HS-5 (cell line): ENCODE measurements around the gene RPH3AL.
"Not testable (repeated sequence)": the region's sequence is repeated elsewhere in the genome, so short reads cannot be mapped to it uniquely, and the experiment has no call there.

Source experiments
- DNase-seq: peaks from one replicate; pipeline ENCODE4 v3.0.0-alpha.2; 2012; ENCODE audit warnings: low read depth

The RPH3AL gene

GRCh38 chr17:226108-227077 lies 126.2 kb downstream of the RPH3AL start:
- no peak for DNase-seq

DNA sequence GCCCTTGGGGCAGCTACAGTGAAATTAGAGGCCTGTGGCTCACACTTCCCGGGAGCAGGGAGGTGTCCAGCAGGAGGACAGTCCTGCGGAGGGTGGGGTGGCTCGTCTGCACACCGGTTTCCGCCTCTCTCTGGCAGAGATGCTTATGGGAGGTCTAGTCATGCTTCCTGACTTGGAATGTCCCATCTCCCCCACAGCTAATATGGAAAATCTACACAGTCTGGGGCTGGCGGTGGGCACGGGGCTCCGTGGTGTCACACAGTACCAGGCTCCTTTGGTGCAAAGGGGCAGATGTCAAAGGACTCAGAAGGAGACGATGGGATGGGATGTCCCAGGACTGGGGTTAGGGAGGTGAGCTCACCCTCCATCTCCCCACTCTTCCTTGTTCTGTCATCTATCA lies 127.1 kb downstream of the RPH3AL start:
- DNase-seq = no peak

DNA sequence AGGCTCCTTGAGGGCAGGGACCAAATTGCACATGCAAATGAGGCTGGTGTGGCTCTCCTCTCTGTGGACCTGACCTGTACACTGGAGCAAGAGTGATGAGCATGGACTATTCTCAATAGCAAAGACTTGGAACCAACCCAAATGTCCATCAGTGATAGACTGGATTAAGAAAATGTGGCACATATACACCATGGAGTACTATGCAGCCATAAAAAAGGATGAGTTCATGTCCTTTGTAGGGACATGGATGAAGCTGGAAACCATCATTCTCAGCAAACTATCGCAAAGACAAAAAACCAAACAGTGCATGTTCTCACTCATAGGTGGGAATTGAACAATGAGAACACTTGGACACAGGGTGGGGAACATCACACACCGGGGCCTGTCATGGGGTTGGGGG lies 128.0 kb downstream of the RPH3AL start:
- DNase-seq = not testable (repeated sequence)

DNA sequence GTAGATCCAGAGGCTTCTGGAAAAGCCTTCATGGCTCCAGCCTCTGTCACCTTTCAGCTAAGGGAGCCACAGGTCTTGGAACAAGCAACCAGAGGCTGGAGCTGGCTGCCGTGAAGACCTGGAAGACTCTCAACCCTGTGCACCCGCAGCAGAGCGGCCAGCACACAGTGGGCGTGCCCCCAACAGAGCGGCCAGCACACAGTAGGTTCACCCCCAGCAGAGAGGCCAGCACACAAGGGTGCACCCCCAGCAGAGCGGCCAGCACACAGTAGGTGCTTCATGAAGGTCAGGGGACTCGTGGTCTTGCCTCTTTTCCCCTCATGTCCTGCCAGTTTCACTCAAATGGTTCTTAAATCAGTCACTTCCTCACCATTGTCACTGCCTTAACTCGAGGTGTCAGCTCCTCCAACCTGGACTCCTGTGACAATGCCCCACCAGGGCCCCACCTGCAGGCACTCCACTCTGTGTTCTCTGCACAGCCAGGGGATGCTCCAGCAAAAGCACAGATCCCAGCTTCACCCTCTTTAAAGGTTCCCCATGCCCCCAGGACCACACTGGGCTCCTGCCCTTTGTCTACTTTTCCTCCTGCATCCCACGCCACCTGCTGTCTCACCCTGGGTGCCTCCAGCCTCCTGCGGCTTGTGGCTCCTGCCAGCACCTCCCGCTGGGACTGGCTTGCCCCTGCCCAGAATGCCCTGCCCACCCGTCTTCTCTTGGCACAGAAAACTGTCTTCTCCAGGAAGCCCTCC lies 128.7 kb downstream of the RPH3AL start:
- DNase-seq = no peak

GRCh38 chr17:222172-222571 lies 130.4 kb downstream of the RPH3AL start:
- no peak for DNase-seq

DNA sequence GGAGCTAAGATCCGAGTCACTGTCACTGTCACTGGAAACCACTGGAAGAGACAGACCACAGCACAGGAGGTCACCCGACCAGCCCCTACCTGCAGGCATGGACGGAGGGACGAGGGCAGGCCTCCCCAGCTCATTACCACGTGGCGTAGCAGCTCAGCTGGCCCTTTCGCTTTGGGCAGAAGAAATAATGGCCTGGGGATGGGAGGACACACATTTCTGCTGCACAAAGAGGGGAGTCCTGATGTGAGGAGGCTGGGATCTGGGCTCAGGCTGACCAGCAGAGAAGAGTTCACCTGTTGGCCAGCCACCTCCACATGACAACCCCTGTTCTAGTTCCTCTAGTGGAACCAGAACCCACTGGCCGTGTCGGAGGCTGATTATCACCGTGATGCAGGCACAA lies 132.9 kb downstream of the RPH3AL start:
- no peak for DNase-seq

- DNase-seq = no peak
These were observed 134.0 kb downstream of the RPH3AL start for GRCh38 chr17:218432-219110.

- no peak for DNase-seq
These were observed 136.0 kb downstream of the RPH3AL start for GRCh38 chr17:216625-217024.

DNA sequence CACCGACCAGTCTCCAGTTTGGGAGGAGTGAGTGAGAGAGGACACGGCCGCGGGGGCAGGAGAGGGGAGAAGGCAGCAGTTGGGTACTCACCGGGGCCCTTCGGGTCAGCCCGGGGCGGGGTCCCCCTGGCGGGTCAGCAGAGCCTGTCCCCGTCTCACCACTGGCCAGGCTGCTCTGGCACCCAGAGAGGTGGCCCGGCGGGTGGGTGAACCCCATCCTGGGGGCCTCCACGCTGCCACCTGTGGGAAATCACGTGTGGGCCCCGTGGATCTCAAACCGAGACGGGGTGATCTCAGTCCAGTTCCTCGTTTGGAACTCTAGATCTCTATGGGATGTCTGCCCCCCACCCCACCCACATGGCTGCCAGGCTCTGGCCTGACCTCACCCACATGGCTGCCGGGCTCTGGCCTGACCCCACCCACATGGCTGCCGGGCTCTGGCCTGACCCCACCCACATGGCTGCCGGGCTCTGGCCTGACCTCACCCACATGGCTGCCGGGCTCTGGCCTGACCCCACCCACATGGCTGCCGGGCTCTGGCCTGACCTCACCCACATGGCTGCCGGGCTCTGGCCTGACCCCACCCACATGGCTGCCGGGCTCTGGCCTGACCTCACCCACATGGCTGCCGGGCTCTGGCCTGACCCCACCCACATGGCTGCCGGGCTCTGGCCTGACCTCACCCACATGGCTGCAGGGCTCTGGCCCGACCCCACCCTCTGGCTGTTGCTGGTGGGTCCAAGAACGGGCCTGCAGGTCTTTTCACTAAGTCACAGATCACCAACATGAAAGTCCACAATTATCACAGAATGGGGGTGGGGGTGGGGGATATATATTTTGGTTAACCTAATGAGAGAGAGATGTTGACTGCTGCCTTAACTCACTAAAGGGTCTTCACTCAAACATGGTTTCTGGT lies 136.8 kb downstream of the RPH3AL start:
- not testable (repeated sequence) for DNase-seq

DNA sequence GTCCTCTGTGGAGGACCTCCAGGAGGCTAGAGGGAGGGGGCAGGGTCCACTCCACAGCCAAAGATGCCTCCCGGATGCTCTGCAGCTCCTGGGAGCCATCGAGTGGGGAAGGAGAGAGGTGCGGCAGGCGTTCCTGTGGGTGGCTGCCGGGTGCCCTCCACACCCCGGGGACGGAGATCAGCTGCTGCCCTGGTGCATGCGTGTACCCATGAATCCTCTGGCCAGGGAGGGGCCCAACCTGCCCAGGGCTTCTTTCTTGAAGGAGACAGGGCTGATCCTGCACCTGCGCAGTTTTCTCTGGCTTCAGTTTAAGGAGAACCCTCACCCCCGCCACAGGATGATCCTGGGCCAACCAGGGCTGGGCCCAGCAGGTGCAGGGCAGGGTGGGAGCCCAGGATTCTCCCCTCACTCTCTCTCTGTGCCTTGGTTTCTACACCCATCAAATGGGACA lies 137.7 kb downstream of the RPH3AL start:
- DNase-seq = no peak

DNA sequence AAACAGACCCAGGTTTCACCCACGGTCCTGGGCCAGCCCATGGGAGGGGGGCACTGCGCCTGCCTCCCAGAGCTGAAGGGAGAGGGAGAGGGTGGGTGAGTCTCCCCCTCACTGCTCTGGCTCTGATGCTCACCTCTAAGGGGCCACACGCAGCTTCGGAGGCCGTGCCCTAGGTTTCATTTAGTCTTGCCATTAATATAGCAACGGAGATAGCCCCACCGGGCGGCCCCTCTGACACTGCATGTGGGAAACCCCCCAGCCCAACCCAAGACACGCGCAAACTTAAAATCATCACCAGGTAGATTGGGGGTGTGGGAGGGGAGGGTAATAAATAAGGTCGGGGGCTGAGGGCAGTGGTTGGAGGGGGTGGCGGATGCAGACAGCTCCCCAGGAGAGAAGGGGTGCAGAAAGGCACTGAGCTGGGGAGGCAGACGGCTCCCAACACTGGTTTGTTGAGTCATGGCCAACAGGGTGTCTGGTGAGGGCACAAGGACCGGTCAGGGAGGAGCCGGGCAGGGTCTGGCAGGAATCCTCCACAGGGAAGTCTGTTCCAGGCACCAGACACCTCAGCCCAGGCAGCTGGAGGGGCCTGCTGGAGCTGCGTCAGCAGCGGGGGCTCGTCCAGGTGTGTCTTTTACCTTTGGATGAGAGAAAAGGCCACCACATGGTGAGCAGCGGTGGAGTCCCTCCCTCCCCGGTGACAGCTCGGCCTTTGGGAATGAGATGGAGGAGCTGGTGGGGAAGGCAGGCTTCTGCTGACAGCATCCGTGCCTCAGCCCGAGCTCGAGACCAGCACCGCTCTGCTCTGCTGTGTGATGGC lies 139.1 kb downstream of the RPH3AL start:
- no peak for DNase-seq

DNA sequence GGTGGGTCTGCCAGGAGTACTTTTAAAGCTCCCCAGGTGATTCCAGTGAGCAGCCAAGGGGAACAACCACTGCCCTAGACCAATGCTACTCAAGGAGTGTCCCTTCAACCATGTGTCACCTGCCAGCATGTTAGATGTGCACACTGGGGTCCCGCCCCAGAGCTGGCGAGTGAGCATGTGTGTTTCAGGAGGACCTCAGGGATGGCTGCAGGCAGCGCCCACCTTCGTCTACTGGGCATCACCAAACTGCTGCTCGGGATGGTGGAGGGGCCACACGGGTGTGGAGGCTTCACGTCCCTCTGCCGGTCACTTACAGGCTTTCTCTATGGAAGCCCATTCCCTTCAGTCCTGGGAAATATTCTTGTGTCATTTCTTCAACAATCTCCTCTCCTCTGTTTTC lies 142.2 kb downstream of the RPH3AL start:
- no peak for DNase-seq

GRCh38 chr17:208429-208828 lies 144.2 kb downstream of the RPH3AL start:
- DNase-seq = no peak

GRCh38 chr17:207775-208174 lies 144.8 kb downstream of the RPH3AL start:
- no peak for DNase-seq

GRCh38 chr17:206941-207560 lies 145.6 kb downstream of the RPH3AL start:
- no peak for DNase-seq

- DNase-seq = not testable (repeated sequence)
These were observed 146.1 kb downstream of the RPH3AL start for GRCh38 chr17:206484-206883.

DNA sequence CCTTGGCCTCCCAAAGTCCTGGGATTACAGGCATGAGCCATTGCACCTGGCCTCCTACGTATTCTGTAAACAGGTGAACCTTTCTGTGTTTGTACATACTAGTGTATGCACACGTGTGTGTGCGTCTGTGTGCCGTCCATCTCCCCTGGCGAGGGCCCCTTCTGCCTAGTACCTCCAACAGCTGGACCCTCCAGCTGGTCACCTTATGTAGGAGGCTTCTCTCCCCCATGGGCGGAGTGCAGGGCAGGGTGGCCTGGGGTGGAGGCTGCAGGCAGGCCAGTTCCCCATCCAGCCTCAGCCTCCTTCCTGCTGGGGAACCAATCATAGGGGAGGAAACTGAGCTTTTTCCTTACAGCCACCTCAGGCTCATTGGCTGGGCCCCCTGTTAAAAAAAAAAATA lies 146.8 kb downstream of the RPH3AL start:
- DNase-seq = no peak

- DNase-seq = no peak
These were observed 147.4 kb downstream of the RPH3AL start for GRCh38 chr17:205148-205669.

DNA sequence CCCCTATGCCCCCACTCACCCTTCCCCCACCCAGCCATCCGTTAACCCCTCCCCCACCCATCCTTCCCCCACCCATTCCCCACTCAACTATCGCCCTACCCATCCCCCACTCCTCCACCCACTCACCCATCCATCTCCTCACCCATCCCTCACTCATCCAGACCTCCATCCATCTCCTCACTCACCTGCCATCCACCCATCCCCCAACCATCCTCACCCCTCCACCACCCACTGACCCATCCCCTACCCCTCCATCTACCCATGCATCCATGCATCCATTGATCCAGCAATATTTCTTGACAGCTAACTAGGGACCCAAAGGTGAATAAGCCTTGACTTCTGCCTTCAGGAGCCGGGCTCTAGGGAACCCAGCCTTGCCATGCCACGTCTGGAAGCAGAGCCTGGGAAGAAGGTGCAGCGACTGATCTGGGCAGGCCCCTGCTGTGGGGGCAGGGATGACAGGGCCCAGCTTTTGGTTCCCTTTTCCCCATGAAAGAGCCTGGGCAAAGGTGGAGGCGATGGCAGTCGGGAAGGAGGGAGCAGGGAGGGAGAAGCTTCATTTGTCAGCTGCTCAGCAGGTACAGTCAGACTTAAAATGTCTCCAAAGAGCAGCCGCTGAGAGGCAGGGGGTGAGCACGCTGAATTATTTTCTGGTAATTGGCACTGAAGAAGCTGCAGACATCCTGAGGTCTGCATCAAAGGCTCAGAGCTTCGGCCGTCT lies 148.0 kb downstream of the RPH3AL start:
- DNase-seq = no peak
